C4-2B (cell line): ENCODE measurements around the gene PLCG2.

Experiments used
- H3K27ac ChIP-seq: fragments of 450-650 bp; 2 replicates; pipeline ENCODE4 v1.5.1; 2017
- ZFX ChIP-seq: fragments of 450-650 bp; IDR thresholded peaks from 2 replicates; pipeline ENCODE4 v1.6.1; 2017
- TF ChIP-seq, protein P1 (sequence below): fragments of 450-650 bp; conservative IDR thresholded peaks from 2 replicates; pipeline ENCODE4 v1.5.1; 2017; ENCODE audit warnings: mild to moderate bottlenecking

The PLCG2 gene

DNA sequence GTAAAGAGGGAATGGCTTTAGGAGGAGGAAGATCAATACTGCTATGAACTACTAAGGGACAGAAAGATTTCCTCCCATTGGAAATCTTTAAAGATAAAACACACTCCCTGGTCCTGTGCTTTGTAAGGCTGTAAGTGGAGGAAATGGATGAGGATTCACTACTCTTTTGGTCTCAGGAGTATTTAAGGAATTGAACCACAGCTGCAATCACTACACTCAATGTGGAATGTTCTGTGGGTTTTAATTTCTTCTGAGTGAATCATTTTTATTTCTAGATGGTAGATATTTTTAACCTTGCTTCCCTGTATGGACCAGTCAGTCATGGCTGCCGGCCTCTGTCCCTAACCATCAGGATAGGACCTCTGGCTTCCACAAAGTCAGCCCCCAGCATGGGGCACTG lies 166.6 kb downstream of the PLCG2 start:
- TF ChIP-seq, protein P1, sequence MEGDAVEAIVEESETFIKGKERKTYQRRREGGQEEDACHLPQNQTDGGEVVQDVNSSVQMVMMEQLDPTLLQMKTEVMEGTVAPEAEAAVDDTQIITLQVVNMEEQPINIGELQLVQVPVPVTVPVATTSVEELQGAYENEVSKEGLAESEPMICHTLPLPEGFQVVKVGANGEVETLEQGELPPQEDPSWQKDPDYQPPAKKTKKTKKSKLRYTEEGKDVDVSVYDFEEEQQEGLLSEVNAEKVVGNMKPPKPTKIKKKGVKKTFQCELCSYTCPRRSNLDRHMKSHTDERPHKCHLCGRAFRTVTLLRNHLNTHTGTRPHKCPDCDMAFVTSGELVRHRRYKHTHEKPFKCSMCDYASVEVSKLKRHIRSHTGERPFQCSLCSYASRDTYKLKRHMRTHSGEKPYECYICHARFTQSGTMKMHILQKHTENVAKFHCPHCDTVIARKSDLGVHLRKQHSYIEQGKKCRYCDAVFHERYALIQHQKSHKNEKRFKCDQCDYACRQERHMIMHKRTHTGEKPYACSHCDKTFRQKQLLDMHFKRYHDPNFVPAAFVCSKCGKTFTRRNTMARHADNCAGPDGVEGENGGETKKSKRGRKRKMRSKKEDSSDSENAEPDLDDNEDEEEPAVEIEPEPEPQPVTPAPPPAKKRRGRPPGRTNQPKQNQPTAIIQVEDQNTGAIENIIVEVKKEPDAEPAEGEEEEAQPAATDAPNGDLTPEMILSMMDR: no peak
- TF ChIP-seq ZFX: no peak
- H3K27ac ChIP-seq: no peak overlapping the region

DNA sequence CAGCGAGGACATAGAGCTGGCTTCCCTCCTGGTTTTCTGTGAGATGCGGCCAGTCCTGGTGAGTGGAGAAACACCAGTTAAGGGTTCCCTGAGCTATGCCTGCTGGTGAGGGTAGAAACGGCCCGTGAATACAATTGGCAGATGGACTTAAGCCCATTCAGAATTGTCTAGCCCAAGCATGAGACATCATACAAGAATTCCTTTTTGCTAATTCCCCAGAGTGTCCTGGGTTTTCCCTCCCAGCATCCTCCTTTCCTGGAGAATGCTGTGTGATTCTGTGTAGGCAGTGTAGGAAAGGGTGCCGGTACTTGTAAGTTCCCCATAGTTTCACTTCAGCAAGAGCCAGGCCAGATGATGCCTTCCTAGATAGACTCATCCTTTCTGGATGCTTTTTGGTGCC lies 167.1 kb downstream of the PLCG2 start:
- no peak for TF ChIP-seq ZFX
- TF ChIP-seq, protein P1: no peak
- no peak overlapping the region for H3K27ac ChIP-seq

DNA sequence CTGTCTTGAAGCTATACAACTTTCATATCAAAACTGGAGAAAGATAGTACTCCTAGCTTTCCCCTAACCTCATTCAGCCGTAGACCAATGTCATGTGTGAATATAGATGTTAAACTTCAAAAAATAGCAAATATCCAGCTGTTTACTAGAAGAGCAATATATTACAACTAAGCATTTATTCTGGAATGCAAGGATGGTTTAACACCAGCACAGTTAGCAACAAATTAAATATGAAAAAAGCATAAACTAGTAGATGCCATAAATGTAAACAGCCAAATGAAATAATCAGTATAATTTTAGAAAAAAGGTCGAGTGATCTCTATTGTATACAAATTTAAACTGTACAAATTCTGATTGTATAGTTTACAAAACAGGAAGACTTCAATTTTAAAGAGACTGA lies 172.5 kb downstream of the PLCG2 start:
- no peak overlapping the region for H3K27ac ChIP-seq
- no peak for TF ChIP-seq ZFX
- TF ChIP-seq, protein P1: no peak

GRCh38 chr16:81956213-81956948 lies 177.3 kb downstream of the PLCG2 start:
- TF ChIP-seq, protein P1: no peak
- no peak for TF ChIP-seq ZFX
- H3K27ac ChIP-seq: no peak overlapping the region

GRCh38 chr16:81964808-81965207 lies 185.7 kb downstream of the PLCG2 start:
- TF ChIP-seq, protein P1: no peak
- TF ChIP-seq ZFX: no peak
- H3K27ac ChIP-seq: no peak overlapping the region

DNA sequence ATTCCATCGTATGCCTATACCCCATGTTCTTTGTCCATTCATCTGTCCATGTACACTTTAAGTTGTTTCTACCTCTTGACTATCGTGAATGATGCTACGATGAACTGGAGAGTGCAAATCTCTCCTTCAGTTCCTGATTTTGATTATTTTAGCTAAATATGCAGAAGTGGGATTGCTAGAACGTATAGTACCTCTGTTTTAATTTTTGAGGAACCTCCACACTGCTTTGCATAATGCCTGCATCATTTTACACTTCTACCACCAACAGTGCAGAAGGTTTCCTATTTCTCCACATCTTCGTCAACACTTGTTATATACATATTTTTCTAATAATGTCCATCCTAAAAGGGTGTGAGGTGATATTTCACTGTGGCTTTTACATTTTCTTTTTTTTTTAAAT lies 188.3 kb downstream of the PLCG2 start:
- TF ChIP-seq, protein P1: no peak
- TF ChIP-seq ZFX: no peak
- H3K27ac ChIP-seq: no peak overlapping the region

- TF ChIP-seq, protein P1: no peak
- no peak for TF ChIP-seq ZFX
- no peak overlapping the region for H3K27ac ChIP-seq
Measured at GRCh38 chr16:81971853-81972252, 192.8 kb downstream of the PLCG2 start.
